ENCODE results near the gene TENM3.

TENM3 gene

GRCh38 chr4:182704077-182704476, 460.9 kb downstream of the TENM3 start:
- DNase-seq: no peak

GRCh38 chr4:182704948-182705347, 461.7 kb downstream of the TENM3 start:
- DNase-seq: no peak

DNA sequence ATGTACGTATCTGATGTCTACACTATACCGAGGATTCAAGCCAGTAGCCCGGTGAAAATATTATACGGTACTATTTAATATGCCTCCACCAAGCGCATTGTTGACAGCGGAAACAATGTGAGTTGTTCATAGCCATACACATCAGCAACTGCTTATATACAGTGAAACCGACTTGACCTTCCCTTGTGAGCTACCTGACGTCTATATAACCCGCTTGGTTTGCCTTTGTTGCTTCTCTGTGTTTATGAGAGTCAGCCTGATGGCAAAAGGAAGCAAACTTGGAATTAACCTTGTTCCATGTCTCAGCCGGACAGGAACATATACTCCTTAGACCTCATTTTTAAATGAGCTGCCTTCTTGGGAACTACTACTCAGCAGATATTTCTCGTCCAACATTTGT, 462.2 kb downstream of the TENM3 start:
- DNase-seq: no peak

GRCh38 chr4:182711211-182711610, 468.0 kb downstream of the TENM3 start:
- no peak for DNase-seq

DNA sequence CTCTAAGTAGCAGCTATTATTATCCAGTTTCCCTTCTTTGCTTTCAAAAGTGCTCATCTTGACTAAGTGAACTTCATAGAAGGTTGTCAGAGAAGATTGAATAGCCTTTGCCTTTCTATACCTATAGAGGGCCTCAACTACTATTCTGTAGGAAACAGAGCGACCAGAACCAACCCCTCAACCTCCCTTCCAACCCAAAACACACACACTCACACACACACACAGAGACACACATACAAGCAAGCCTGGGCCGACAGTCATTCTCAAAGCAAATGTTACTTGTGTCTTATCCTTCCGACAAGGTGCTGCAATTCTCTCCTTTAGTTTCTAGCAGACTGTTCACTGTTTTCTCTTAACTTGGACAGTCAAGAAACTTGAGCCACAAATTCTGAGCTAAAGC, 472.3 kb downstream of the TENM3 start:
- DNase-seq: no peak

GRCh38 chr4:182716192-182716591, 473.0 kb downstream of the TENM3 start:
- no peak for DNase-seq

GRCh38 chr4:182717788-182718583, 474.8 kb downstream of the TENM3 start:
- DNase-seq: no peak

GRCh38 chr4:182724414-182724813, 481.2 kb downstream of the TENM3 start:
- no peak for DNase-seq

DNA sequence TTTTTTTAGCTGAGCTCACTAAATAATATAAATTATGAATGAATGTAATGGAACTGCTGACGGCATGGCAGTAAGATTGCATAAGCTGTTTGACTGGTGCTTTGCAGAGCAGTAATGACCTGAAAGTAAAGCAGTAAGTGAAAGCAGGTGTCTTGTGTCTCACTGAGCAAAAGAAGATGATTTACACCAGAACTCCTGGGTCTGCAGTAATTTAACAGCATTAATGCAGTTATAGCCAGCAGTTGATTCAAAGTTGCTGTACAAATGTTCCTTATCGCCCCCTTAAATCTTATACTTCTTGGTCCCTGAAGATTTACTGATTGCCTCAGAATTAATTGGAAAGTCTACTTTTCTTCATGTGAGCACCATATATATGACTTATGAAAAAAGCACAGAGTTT, 486.3 kb downstream of the TENM3 start:
- DNase-seq: no peak

GRCh38 chr4:182730791-182731190, 487.6 kb downstream of the TENM3 start:
- DNase-seq: no peak

DNA sequence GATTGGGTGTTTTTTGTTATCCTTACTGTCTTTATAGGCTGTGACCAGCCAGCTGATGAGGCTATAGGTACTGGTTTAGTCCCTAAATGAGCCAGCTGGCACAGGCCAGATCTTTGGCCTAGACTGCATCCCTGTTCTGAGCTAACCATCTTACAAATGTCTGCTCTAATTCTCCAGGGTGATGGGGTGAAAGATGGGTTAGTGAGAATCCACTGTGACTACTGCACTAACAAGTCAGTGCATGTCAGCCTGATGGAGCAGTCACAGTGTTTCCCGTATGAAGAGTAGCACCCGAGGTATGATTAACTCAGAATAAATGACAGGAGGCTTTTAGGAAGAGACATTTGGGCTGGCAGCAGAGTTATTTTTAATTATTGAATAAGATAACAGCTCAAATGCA, 493.0 kb downstream of the TENM3 start:
- no peak for DNase-seq

DNA sequence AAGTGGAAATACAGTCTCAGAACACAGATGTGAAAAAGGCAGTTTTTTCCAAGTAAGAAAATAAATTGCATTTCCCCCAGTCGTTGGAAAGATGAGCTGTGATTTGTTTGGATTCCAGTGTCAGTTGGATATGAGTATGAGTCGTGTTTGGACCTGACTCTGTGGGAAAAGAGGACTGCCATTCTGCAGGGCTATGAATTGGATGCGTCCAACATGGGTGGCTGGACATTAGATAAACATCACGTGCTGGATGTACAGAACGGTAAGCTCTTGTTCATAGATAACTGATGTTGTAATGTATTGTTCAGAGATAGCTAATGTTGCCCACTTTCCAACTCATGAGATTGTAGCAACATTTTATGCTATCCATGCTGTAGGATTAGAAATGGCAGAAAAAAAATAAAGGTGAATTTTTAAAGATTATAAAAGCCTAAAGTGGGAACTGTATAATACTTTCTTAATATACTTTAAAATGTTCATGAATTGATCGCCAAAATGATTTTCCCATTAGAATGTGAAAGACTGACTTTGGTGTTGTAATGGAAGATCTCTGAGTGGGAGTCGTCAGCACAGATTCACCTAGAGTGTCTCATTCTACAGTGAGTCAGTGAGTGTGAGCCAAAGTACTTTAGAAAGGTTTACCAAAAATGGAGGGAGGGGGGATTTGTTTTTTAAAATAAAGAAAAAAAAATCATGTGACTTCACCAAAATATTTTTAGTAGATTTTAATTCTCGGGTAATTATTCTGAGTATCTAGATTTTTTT, 495.3 kb downstream of the TENM3 start:
- DNase-seq: no peak

GRCh38 chr4:182740256-182740655, 497.1 kb downstream of the TENM3 start:
- no peak for DNase-seq

GRCh38 chr4:182741054-182741453, 497.9 kb downstream of the TENM3 start:
- no peak for DNase-seq

DNA sequence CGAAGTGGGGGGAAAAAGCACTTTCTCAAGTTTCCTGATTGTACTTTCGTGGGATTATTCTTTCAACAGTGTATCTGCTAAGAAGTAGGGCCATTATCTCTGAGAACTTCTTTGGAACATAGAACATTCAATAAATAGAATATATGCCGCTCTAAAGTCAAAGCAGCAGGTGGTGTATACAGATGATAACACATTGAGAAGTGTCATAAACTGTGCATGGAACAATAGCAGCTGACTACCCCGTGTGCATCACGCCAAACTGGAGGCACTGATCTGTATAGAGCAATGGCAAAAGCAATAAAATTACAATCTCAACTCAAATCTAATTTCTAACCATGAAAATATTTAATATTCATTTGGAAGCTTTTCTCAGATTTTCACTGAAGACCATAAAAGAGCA, 498.7 kb downstream of the TENM3 start:
- DNase-seq: no peak

GRCh38 chr4:182743815-182744214, 500.6 kb downstream of the TENM3 start:
- no peak for DNase-seq

GRCh38 chr4:182745237-182745636, 502.0 kb downstream of the TENM3 start:
- no peak for DNase-seq

DNA sequence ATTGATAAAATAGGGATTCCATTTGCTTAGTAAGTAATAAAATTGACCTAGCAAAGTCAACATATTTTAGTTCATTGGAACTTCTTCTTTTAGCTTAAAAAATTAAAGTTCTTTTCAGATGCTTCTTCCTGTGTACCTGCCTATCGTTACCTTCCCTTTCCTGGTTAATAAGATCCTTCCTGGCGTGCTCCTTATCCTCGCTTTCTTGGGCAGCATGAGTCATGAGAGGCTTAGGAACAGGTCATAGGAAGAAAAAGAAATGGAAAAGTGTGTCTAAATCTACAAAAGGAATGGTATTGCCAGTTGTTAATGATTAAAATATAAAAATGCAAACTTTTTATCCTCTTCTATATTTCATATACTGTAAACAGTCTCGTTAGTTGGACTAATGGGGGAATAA, 503.7 kb downstream of the TENM3 start:
- no peak for DNase-seq

GRCh38 chr4:182748283-182748682, 505.1 kb downstream of the TENM3 start:
- DNase-seq: no peak

DNA sequence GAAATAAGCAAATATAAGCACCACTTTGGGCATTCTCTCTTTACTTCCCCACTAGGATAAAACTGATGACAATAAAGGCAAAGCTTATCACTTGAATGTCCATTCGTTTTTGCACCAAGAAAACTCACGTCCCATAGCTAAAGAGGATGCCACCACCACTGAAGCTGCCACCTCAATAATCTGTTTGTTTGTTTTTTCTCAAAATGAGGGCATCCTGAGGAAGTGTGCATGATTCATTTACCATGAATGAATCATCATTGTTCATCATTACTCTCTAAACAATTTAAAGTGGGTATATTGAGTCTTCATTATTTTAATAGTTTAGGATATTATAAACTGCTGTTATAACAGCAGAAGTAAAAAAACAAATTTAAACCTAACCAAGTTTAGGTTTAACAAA, 505.7 kb downstream of the TENM3 start:
- DNase-seq: no peak

DNA sequence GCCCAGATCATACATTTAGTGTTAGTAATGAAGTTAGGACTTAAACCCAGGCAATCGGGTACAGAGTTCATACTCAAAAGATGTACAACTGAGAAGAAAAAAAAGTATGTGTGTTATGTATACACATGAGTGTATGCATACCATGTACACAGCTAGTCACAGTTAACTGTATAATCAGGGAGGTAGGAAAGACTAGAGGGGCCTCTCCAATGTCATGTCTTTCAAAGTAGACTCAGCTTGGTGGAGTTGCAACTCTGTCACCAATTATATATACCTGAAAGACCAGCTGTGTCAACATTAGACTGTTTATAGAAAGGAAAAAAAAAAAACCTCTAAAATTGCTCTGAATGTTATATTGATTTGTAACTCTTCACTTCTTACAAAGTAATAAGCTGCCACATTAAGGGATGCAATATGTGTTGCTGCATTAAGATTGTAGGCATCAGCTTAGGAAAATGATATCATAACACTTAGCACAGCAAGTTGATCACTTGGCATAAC, 506.5 kb downstream of the TENM3 start:
- DNase-seq: no peak

- DNase-seq: no peak
Measured at GRCh38 chr4:182752158-182752910, 509.1 kb downstream of the TENM3 start.

DNA sequence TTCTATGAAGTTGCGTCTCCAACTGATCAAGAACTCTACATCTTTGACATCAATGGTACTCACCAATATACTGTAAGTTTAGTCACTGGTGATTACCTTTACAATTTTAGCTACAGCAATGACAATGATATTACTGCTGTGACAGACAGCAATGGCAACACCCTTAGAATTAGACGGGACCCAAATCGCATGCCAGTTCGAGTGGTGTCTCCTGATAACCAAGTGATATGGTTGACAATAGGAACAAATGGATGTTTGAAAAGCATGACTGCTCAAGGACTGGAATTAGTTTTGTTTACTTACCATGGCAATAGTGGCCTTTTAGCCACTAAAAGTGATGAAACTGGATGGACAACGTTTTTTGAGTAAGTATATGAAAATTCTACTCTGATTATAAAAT, 511.7 kb downstream of the TENM3 start:
- no peak for DNase-seq
